ENCODE measurements around the gene ZNF14. TPM values are rescaled to one million over a fixed set of nuclear protein-coding genes. Genes with fewer than 3 reads are reported as not detected.
"Not testable (repeated sequence)": the region's sequence is repeated elsewhere in the genome, so short reads cannot be mapped to it uniquely, and the experiment has no call there.

The ZNF14 gene
- total RNA-seq, 1 donor from 2014 or later, result 28.1 TPM

- no peak for FAIRE-seq
- DNase-seq (ENCODE audit: low spot score in 2 of 2), result peak in 1 of 2 donors; percentile 5
Observed at GRCh38 chr19:19747357-19748220, 14.7 kb upstream of the ZNF14 start.

DNA sequence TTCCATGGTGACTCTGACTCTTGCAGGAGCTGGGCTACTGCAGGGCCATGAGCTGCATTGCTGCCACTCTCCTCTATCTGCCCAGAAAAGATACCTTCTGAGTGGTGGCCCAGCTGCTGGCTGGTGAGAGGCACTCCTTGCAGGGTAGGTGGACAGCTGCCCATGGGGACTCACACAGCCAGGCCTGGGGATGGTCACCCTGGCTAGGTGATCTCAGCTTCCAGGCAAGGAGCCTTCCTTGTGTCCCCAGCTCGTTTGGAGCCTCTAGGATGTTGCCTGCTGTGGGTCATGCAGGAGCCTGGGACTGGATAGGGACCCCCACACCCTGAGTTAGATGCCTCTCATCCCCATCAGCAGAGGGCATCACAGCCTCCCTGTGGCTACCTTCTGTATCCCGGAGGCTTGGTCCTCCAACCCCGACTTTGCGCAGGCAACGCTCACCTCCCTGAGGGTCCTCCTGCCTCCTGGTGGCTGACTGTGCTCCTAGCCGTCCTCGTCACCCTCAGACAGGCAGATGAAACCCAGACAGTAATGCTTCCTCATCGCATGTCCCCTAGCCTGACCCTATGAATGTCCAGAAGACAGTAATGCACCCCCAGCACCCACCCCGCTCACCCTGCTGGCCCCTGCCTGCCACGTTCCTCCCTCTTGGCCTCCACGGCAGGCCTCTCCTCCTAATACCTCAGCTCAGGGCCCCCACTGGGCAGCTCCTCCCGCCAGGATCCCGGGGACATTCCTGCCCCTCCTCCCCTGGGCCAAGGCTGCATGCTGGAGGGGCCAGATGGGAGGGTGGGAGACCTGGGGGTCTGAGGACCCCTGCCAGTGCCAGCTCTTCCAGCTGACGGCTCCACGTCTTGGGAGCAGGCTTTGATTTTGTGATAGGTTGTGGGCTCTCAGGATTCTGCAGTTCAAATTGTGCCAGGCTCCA is 13.6 kb upstream of the ZNF14 start:
- DNase-seq (ENCODE audit: low spot score in 2 of 2), result peak in 1 of 2 donors; percentile 5
- FAIRE-seq, result no peak

DNA sequence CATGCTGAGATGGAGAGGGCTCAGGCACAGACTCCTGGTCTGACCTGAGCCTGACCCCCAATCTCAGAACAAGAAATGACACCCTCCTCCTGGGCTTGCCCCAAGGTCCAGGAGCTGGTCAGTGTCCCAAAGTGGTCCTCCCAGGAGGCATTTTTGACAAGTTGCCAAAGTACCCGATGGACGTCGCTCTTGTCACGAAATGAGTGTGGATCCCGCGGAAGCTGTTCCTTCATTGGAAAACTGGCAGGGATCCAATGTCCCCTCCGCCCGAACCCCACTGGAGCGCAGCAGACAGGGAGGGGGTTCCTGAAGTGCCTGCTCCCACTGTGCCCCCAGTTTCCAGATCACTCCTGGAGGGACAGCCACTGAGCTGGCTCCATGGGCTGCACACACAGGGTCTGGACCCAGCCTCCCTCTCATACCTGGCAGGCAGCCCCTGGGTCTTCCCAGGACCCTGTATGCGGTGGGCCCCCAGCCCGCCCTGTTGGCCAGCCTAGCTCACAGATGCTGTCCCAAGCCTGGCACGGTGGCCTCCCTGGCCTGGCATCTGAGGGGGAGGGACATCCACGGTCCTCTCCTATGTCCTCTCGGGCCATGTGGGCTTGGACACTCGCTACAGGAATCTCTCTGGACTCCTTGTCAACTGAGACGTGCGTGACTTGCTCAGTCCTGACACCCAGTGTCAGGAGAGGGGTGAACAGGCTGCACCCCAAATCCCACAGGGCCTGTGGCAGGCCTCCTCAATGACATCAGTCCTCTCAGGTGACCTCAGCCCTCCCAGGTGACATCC is 12.8 kb upstream of the ZNF14 start:
- no peak for FAIRE-seq
- peak in 1 of 2 donors; percentile 24 for DNase-seq (ENCODE audit: low spot score in 2 of 2)

DNA sequence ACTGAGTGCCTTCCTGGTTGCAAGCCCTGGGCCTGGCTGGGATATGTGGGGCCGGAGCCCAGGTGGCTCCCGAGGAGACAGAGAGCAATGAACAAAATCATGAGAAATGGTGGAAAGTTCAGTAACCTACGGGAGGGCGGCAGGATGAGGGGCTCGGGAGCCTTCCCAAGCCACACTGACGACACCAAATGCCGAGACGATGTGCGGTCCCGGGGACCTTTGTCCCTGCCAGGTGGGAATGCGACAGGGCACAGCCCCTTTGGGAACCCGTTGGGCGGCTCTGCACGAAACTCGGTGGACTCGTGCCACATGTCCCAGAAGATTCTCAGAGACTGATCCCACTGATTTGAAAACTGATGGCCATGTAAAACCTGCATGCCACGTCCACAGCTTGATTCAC is 11.7 kb upstream of the ZNF14 start:
- FAIRE-seq (no peak), DNase-seq (ENCODE audit: low spot score in 2 of 2) (peak in 1 of 2 donors; percentile 9)

- DNase-seq (ENCODE audit: low spot score in 2 of 2); FAIRE-seq: not testable (repeated sequence)
Observed at GRCh38 chr19:19743921-19744320, 11.0 kb upstream of the ZNF14 start.

DNA sequence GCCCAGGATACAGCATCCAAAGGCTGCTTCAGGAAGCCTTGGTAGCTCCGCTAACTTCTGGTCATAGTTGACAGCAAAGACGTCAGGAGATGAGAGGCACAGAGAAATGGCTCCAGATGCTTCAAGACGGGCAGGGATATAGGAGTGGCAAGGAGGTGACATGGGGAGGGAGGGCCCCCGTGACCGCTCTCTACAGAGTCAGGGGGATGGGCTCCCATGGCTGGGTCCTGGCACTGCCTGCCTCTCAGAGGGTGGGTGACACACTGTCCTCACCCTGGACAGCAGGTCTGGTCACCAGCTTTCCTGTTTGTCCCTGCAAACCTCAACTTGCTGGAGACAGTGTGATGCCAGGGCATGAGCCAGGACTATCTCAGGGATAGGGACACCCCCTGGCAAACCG is 10.3 kb upstream of the ZNF14 start:
- DNase-seq (ENCODE audit: low spot score in 2 of 2), result peak in 1 of 2 donors; percentile 6
- FAIRE-seq, result no peak

- DNase-seq (ENCODE audit: low spot score in 2 of 2) (no peak), FAIRE-seq (no peak)
Observed at GRCh38 chr19:19742773-19743172, 9.9 kb upstream of the ZNF14 start.

GRCh38 chr19:19741184-19741583 is 8.3 kb upstream of the ZNF14 start:
- DNase-seq (ENCODE audit: low spot score in 2 of 2) (no peak), FAIRE-seq (no peak)

- no peak for FAIRE-seq
Observed at GRCh38 chr19:19740755-19741154, 7.8 kb upstream of the ZNF14 start.

DNA sequence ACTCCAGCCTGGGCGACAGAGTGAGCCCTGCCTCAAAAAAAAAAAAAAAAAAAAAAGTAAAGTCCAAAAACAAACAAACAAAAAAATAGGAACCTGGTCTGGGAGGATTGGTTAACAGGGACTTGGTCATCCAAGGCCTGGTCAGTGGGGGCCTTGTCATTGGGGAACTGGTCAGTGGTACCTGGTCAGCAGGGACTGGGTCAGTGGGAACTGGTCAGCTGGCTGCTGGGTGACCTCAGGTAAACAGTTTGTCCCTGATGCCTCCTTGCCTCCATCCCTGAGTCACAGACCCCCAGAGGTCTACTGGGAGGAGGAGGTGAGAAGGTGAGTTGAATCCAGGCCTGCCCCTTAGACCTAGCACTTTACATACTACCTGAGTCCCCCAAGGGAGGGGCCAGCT is 5.7 kb upstream of the ZNF14 start:
- FAIRE-seq (no peak), DNase-seq (ENCODE audit: low spot score in 2 of 2) (peak in 1 of 2 donors; percentile 6)

More at GRCh38 chr19:19740755-19741154, 7.8 kb upstream of the ZNF14 start:
- DNase-seq (ENCODE audit: low spot score in 2 of 2), result no peak

DNA sequence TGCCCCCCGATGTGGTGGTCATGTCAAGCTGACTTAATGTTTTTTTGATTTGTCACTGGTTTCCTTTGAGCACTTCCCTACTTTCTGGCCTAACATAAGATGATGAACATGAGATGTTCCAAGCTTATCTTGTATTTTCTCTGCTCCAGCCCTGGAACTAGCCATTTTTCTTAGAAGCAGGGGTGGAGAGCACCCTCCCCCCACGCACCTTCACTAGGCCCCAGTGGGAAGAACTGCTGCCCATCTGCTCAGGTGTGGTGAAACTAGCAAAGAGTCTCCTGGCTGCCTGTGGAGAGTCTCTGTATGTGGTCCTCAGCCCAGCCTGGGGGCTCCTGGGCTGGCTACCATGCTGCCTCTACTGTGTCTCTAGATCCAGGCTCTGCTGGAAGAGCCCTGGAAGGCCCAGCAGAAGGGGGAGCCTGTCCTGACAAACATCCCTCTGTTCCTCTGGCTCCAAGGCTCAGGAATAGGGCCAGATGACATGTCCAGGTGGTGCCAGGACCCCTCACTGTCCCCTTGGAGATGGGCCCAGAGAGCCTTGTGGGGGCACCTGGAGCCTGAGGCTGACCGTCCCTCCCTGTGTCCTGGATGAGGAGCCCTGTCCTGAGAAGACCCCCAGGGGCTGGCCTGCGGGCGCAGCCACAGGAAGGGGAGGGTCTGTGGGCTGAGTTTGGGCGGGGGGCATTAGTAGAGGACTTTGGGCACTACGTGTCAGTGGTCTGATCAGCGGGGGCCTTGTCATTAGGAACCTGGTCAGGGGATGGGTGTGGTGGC is 4.8 kb upstream of the ZNF14 start:
- FAIRE-seq, result no peak
- no peak for DNase-seq (ENCODE audit: low spot score in 2 of 2)

GRCh38 chr19:19721896-19722295 is 11.0 kb downstream of the ZNF14 start:
- DNase-seq (ENCODE audit: low spot score in 2 of 2) (no peak), FAIRE-seq (no peak)

DNA sequence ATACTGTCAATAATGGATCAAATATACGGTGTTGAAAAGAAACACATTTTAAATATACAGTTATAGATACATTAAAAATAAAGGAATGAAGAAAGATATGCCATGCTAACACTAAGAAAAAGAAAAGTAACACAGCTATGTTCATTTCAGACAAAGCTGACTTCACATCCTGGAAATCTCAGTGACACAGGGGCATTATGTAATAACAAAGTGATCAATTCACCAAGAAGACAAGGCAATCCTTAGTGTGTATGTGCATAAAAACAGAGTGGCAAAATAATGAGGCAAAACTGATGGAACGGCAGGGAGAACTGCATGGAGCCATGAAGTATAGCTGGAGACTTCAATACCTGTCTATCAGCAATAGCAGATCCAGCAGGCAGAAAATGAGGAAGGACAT is 13.1 kb downstream of the ZNF14 start:
- FAIRE-seq, result no peak
- DNase-seq (ENCODE audit: low spot score in 2 of 2), result no peak

DNA sequence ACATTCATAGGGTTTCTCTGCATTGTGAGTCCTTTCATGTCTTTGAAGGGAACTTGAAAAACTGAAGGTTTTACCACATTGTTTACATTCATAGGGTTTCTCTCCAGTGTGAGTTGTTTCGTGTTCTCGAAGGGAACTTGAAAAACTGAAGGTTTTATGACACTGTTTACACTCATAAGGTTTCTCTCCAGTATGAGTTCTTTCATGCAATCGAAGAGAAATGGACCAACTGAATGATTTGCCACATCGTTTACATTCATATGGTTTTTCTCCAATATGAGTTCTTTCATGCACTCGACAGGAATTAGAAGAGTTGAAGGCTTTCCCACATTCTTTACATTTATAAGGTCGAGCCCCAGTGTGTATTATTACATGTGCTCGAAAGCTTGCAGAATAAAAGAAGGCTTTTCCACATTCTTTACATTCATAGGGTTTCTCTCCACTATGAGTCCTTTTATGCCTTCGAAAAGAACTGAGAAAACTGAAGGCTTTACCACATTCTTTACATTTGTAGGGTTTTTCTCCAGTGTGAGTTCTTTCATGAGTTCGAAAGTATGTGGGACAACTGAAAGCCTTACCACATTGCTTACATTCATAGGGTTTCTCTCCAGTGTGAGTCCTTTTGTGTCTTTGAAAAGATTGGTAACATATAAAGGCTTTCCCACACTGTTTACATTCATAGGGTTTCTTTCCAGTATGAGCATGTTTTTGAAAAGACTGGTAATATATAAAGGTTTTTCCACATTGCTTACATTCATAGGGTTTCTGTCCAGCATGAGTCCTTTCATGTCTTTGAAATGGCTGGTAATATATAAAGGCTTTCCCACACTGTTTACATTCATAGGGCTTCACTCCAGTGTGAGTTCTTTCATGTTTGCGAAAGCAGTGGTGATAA is 20.7 kb downstream of the ZNF14 start:
- FAIRE-seq (no peak), DNase-seq (ENCODE audit: low spot score in 2 of 2) (no peak)

DNA sequence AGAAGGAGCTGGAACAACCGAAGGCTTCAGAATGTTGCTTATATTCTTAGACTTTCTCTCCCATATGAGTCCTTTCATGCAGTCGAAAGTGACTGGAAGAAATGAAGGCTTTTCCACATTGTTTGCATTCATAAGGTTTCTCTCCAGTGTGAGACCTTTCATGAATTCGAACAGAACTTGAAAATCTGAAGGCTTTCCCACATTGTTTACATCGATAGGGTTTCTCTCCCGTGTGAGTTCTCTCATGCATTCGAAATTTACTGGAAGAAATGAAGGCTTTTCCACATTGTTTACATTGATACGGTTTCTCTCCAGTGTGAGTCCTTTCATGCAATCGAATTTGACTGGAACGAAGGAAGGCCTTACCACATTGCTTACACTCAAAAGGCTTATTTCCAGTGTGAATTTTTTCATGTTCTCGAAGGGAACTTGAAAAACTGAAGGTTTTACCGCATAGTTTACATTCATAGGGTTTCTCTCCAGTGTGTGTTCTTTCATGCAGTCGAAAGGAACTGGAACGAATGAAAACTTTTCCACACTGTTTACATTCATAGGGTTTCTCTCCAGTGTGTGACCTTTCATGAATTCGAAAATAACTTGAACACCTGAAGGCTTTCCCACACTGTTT is 21.5 kb downstream of the ZNF14 start:
- no peak for FAIRE-seq
- DNase-seq (ENCODE audit: low spot score in 2 of 2), result no peak

DNA sequence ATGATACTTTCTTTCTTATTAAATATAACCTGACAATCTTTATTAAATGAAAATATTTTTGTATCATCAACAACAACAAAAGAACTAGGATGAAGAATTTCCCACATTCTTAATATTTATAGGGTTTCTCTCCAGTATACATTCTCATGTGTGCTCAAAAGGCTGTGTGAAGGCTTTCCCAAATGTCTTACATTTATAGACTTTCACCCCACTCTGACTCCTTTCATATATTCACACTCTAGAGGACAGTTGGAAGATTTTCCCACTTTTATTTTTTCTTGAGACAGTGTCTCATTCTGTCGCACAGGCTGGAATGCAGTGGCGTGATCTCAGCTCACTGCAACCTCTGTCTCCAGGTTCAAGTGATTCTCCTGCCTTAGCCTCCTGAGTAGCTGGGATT is 22.4 kb downstream of the ZNF14 start:
- no peak for DNase-seq (ENCODE audit: low spot score in 2 of 2)
- no peak for FAIRE-seq

DNA sequence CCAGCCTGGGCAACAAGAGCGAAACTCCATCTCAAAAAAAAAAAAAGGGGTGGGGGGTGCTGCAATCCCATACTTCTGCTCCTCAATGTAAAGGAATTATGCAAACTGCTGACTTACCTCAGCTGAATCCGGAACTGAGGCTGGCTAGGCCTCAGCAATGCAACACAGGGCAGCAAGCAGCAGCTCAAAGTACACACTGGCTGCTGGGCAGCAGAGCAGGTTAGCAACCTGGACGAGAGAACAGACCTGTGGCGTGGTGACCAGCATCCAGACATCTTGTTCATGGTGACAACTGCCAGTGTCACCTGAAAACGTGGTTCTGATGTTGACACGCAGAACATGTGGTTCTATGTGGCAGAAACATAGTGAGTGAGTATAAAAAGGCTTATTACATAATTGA is 28.1 kb downstream of the ZNF14 start:
- FAIRE-seq (no peak), DNase-seq (ENCODE audit: low spot score in 2 of 2) (no peak)

GRCh38 chr19:19700493-19700892 is 32.4 kb downstream of the ZNF14 start:
- FAIRE-seq; DNase-seq (ENCODE audit: low spot score in 2 of 2): not testable (repeated sequence)
